Measurements from ENCODE around the gene SETD3. TPM values are rescaled to one million over a fixed set of nuclear protein-coding genes. Genes with fewer than 3 reads are reported as not detected.

SETD3 gene
- total and polyA plus RNA-seq, 2 donors (not counting 1 experiment from before 2014, with no cell fraction given) = 30.9 to 38.3 TPM

DNA sequence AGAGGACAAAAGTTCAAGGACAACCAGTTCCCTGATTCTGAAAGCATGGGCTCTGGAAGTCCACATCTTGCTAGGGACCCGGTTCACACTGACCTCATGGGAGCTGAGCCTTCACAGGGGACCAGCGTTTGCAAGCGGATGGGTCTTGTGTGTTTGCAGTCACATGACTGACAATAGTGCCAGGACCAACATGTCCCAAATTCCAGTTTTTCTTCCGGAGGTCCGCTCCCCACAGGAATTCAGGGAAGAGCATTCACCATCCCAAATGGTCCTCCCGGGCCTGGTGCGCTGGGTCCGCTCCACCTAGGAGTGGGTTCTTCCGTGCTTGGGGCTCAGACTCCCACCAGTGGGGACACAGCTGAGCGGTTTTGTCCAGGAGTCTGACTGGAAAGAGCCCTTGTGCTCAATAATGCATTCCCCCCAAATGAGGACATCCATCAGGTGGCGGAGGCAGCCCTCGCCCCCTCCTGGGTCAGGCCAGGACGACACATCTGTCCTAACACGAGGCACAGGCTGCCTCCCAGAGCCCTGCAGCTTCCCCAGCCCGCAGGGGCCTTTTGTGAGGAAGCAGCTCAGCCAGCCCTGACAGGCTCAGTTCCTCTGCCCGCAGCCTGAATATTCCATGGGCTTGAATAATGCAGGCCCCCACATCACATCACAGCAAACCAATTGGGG lies 116.9 kb downstream of the SETD3 start:
- no peak overlapping the region for H3K4me3 ChIP-seq (replicated peaks in 1 of 4; ENCODE audit: control extremely low read depth in 1 of 4, insufficient read depth in 1 of 4, low read depth in 3 of 4, low read length in 4 of 4)
- H3K36me3 ChIP-seq (ENCODE audit: control insufficient read depth, insufficient read depth, low read length) = no peaks in the 10 kb centered on the region
- DNase-seq (ENCODE audit: low read depth in 2 of 2) = no peak
- no peak overlapping the region for H2AFZ ChIP-seq (ENCODE audit: low read length)
- no peaks in the 10 kb centered on the region for H3K4me1 ChIP-seq (ENCODE audit: control insufficient read depth, extremely low read depth, insufficient read depth, low read length)
- no peaks in the 10 kb centered on the region for H4K20me1 ChIP-seq (ENCODE audit: control insufficient read depth, extremely low read depth, insufficient read depth, low read length)
- no peaks in the 10 kb centered on the region for H3K79me2 ChIP-seq (ENCODE audit: control insufficient read depth, insufficient read depth, low read length)
- H3K4me2 ChIP-seq (ENCODE audit: extremely low read depth, insufficient read depth, low read length) = no peak overlapping the region
- H3K9ac ChIP-seq (ENCODE audit: insufficient read depth, low read length) = no peak overlapping the region
- no peak overlapping the region for H3K27ac ChIP-seq (ENCODE audit: insufficient read depth, low read length)
- no peaks in the 10 kb centered on the region for H3K9me3 ChIP-seq (ENCODE audit: control insufficient read depth, insufficient read depth, low read depth, low read length)
- TF ChIP-seq EZH2 (IDR thresholded peaks at IDR 0.05; ENCODE audit: low read length, missing control alignments) = no peak
- TF ChIP-seq, protein P1, sequence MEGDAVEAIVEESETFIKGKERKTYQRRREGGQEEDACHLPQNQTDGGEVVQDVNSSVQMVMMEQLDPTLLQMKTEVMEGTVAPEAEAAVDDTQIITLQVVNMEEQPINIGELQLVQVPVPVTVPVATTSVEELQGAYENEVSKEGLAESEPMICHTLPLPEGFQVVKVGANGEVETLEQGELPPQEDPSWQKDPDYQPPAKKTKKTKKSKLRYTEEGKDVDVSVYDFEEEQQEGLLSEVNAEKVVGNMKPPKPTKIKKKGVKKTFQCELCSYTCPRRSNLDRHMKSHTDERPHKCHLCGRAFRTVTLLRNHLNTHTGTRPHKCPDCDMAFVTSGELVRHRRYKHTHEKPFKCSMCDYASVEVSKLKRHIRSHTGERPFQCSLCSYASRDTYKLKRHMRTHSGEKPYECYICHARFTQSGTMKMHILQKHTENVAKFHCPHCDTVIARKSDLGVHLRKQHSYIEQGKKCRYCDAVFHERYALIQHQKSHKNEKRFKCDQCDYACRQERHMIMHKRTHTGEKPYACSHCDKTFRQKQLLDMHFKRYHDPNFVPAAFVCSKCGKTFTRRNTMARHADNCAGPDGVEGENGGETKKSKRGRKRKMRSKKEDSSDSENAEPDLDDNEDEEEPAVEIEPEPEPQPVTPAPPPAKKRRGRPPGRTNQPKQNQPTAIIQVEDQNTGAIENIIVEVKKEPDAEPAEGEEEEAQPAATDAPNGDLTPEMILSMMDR (conservative IDR thresholded peaks at IDR 0.05 in 1 of 2, IDR thresholded peaks at IDR 0.05 in 1 of 2; ENCODE audit: low read depth in 1 of 2, low read length in 2 of 2) = no peak
- H3K27me3 ChIP-seq (ENCODE audit: control insufficient read depth, insufficient read depth, low read length) = no peaks in the 10 kb centered on the region

DNA sequence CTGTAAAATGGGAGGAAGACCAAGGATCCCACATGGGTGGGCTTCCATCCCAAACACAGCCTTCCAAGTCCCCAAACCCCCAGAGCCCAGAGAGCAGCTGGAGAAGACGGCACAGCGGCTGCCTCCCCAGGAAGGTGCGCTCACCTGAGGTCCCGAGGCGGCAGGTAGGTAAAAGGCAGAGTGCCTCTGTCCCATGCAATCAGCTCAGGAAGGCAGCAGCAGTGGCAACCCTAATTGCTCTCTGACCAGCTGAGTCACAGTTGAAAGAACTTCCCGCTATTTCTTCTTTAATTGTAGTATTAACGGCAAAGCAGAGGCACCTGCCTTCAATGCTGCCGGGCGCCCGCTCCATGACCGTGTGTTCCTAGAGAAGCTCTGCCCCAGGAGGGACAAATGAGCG lies 117.6 kb downstream of the SETD3 start:
- Histone ChIP-seq H4K20me1 (ENCODE audit: control insufficient read depth, extremely low read depth, insufficient read depth, low read length) (no peaks in the 10 kb centered on the region), H3K79me2 (ENCODE audit: control insufficient read depth, insufficient read depth, low read length) (no peaks in the 10 kb centered on the region), H3K27ac (ENCODE audit: insufficient read depth, low read length) (no peak overlapping the region), H3K4me3 (replicated peaks in 1 of 4; ENCODE audit: control extremely low read depth in 1 of 4, insufficient read depth in 1 of 4, low read depth in 3 of 4, low read length in 4 of 4) (no peak overlapping the region), H3K4me1 (ENCODE audit: control insufficient read depth, extremely low read depth, insufficient read depth, low read length) (no peaks in the 10 kb centered on the region), H3K36me3 (ENCODE audit: control insufficient read depth, insufficient read depth, low read length) (no peaks in the 10 kb centered on the region), H3K9me3 (ENCODE audit: control insufficient read depth, insufficient read depth, low read depth, low read length) (no peaks in the 10 kb centered on the region), H2AFZ (ENCODE audit: low read length) (no peak overlapping the region), H3K9ac (ENCODE audit: insufficient read depth, low read length) (no peak overlapping the region), H3K4me2 (ENCODE audit: extremely low read depth, insufficient read depth, low read length) (no peak overlapping the region), H3K27me3 (ENCODE audit: control insufficient read depth, insufficient read depth, low read length) (no peaks in the 10 kb centered on the region)
- TF ChIP-seq, protein P1 (conservative IDR thresholded peaks at IDR 0.05 in 1 of 2, IDR thresholded peaks at IDR 0.05 in 1 of 2; ENCODE audit: low read depth in 1 of 2, low read length in 2 of 2) = no peak
- TF ChIP-seq EZH2 (IDR thresholded peaks at IDR 0.05; ENCODE audit: low read length, missing control alignments) = no peak
- no peak for DNase-seq (ENCODE audit: low read depth in 2 of 2)

DNA sequence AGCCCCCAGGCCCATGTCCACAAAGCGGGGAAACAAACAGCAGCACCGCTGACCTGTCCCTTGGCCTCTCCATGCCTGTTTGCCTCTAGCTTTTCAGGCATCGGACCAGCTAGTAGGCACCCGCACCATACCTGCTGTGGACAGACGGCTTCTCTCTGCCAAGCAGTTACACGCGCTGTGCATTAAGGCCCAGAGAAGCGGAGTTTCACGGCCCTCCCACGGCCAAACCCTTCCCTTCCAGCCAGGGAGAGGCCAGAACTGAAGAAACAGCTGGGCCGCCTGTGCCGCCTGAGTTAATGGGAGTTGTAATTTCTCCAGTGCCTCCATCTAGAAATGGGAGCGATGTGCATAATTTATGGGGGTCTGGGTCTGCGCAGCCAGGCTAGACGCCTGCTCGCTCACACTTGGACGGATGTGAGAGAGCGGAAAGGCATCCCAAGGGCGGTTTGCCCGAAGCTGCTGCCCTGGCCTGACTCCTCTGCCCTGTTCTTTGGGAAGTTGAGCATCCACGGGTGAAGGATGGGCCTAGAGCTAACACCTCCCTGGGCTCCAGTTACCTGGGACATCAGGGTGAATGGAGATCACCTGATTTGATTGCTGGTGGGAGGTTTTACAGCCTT lies 119.0 kb downstream of the SETD3 start:
- TF ChIP-seq EZH2 (IDR thresholded peaks at IDR 0.05; ENCODE audit: low read length, missing control alignments) = no peak
- TF ChIP-seq, protein P1 (conservative IDR thresholded peaks at IDR 0.05 in 1 of 2, IDR thresholded peaks at IDR 0.05 in 1 of 2; ENCODE audit: low read depth in 1 of 2, low read length in 2 of 2) = no peak
- Histone ChIP-seq H3K27me3 (ENCODE audit: control insufficient read depth, insufficient read depth, low read length) (no peaks in the 10 kb centered on the region), H3K79me2 (ENCODE audit: control insufficient read depth, insufficient read depth, low read length) (no peaks in the 10 kb centered on the region), H3K4me3 (replicated peaks in 1 of 4; ENCODE audit: control extremely low read depth in 1 of 4, insufficient read depth in 1 of 4, low read depth in 3 of 4, low read length in 4 of 4) (no peak overlapping the region), H3K4me1 (ENCODE audit: control insufficient read depth, extremely low read depth, insufficient read depth, low read length) (no peaks in the 10 kb centered on the region), H3K9ac (ENCODE audit: insufficient read depth, low read length) (no peak overlapping the region), H3K27ac (ENCODE audit: insufficient read depth, low read length) (no peak overlapping the region), H3K9me3 (ENCODE audit: control insufficient read depth, insufficient read depth, low read depth, low read length) (no peaks in the 10 kb centered on the region), H3K36me3 (ENCODE audit: control insufficient read depth, insufficient read depth, low read length) (no peaks in the 10 kb centered on the region), H4K20me1 (ENCODE audit: control insufficient read depth, extremely low read depth, insufficient read depth, low read length) (no peaks in the 10 kb centered on the region), H3K4me2 (ENCODE audit: extremely low read depth, insufficient read depth, low read length) (no peak overlapping the region), H2AFZ (ENCODE audit: low read length) (no peak overlapping the region)
- DNase-seq (ENCODE audit: low read depth in 2 of 2) = no peak
